MCF 10A (cell line): ENCODE measurements around the gene GOLGB1. TPM values are rescaled to one million over a fixed set of nuclear protein-coding genes. Genes with fewer than 3 reads are reported as not detected.

Experiments
- BruUV-seq: library from RNA; stranded (reverse); fragments of 400-500 nt; replicated peaks from 2 replicates; lab custom pipeline; 2021; lab: Mats Ljungman, UMichigan
- CTCF ChIA-PET: fragments of 300-600 bp; sonication (Branson Sonifier 250); formaldehyde crosslinking; extraction: SDS; loops from one replicate; lab custom pipeline; 2021; ENCODE audit warnings: antibody characterized with exemption, inconsistent platforms; lab: Yijun Ruan, JAX
- POLR2A ChIA-PET: fragments of 300-600, 350-650 bp; sonication (Branson Sonifier 250); formaldehyde crosslinking; extraction: SDS; loops from one replicate; lab custom pipeline; 2020; ENCODE audit warnings: antibody characterized with exemption, inconsistent platforms; lab: Yijun Ruan, JAX
- DNase-seq: peaks from one replicate; pipeline ENCODE4 v3.0.0-alpha.2; 2018; ENCODE audit not compliant: unreplicated experiment
- H3K27ac Mint-ChIP-seq: one replicate; pipeline ENCODE4 v1.8.0; 2022; ENCODE audit warnings: mild to moderate bottlenecking, low read depth, mixed read lengths; ENCODE audit not compliant: unreplicated experiment
- H3K27me3 Mint-ChIP-seq: one replicate; pipeline ENCODE4 v1.8.0; 2022; ENCODE audit warnings: mixed read lengths; ENCODE audit not compliant: insufficient read depth, unreplicated experiment
- H3K36me3 Mint-ChIP-seq: one replicate; pipeline ENCODE4 v1.8.0; 2022; ENCODE audit warnings: mild to moderate bottlenecking, moderate library complexity, mixed read lengths; ENCODE audit not compliant: insufficient read depth, unreplicated experiment
- H3K4me1 Mint-ChIP-seq: one replicate; pipeline ENCODE4 v1.8.0; 2022; ENCODE audit warnings: mixed read lengths; ENCODE audit not compliant: insufficient read depth, unreplicated experiment
- H3K4me3 Mint-ChIP-seq: one replicate; pipeline ENCODE4 v1.8.0; 2022; ENCODE audit warnings: mild to moderate bottlenecking, moderate library complexity, mixed read lengths; ENCODE audit not compliant: unreplicated experiment
- H3K9me3 Mint-ChIP-seq: one replicate; pipeline ENCODE4 v1.8.0; 2022; ENCODE audit warnings: mixed read lengths; ENCODE audit not compliant: unreplicated experiment
- intact Hi-C: fragments of 100-400 bp; cut with micrococcal nuclease; formaldehyde crosslinking; loops from 2 replicates; pipeline ENCODE4 v1.14.1; 2022
- total RNA-seq: library from RNA; stranded (reverse); gene quantifications from 2 replicates; pipeline ENCODE4 v1.2.3, GENCODE V29; 2022
- TF ChIP-seq, protein P1 (sequence below): fragments of 200-600 bp; IDR thresholded peaks from one replicate; pipeline ENCODE4 v1.8.0; 2022; ENCODE audit warnings: antibody characterized with exemption, mild to moderate bottlenecking; ENCODE audit not compliant: unreplicated experiment

Gene GOLGB1
- total RNA-seq, 1 experiment from 2014 or later, result 62.4 TPM

DNA sequence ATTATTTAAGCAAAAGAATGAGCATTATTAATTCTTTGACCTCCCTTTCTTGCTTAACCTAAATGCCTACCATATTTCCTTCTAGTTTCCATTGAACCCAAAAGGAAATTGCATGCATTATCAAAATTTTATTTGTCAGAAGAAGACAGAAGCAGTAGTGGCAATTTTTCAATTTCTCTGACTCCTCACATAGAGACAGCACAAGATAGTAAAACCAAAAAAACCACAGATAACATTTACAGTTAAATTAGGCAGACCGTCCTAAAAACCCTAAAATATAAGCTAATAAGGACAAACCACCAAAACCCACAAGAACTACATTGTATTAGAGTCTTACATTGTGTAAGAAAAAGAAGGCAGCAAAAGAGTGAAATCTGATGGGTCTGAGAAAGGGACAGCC, 27.1 kb downstream of the GOLGB1 start:
- Mint-ChIP-seq H3K27me3 (no peaks in the 10 kb centered on the region), H3K4me3 (no peak overlapping the region), H3K36me3 (peaks cover 99% of the 10 kb centered on the region), H3K9me3 (no peaks in the 10 kb centered on the region), H3K4me1 (no peaks in the 10 kb centered on the region), H3K27ac (no peak overlapping the region)
- intact Hi-C loops, result no loop called here
- DNase-seq, result no peak
- CTCF ChIA-PET, result interaction anchor here (0.6 to 0.7 kb wide), 2 partner anchors 23 to 1256 kb away, joined by 3 read pairs; no protein-coding TSS in a partner anchor
- BruUV-seq, result no TSS peak
- POLR2A ChIA-PET, result interaction anchor here (0.8 kb wide), 1 partner anchor 9 kb away, joined by 3 read pairs; no protein-coding TSS in a partner anchor
- TF ChIP-seq, protein P1, sequence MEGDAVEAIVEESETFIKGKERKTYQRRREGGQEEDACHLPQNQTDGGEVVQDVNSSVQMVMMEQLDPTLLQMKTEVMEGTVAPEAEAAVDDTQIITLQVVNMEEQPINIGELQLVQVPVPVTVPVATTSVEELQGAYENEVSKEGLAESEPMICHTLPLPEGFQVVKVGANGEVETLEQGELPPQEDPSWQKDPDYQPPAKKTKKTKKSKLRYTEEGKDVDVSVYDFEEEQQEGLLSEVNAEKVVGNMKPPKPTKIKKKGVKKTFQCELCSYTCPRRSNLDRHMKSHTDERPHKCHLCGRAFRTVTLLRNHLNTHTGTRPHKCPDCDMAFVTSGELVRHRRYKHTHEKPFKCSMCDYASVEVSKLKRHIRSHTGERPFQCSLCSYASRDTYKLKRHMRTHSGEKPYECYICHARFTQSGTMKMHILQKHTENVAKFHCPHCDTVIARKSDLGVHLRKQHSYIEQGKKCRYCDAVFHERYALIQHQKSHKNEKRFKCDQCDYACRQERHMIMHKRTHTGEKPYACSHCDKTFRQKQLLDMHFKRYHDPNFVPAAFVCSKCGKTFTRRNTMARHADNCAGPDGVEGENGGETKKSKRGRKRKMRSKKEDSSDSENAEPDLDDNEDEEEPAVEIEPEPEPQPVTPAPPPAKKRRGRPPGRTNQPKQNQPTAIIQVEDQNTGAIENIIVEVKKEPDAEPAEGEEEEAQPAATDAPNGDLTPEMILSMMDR, result no peak

DNA sequence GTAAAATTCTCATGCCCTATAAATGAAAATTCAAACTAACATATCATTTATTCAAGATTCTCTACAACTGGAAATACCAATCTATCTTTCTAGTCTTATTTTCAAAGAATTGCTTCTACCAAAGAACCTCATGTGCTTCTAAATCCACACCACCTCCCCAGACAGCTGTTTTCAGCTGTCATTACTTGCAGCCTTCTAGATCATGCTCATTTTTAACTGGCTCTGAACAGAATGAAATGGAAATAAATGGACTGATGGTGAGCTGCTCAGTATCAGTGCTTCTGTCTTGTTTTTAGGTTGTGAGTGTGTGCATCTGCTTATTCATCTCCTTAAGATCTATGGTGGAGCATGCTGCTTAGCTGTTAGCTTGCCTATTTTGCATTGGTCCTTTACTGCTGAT, 29.4 kb downstream of the GOLGB1 start:
- H3K36me3 Mint-ChIP-seq, result peaks cover 98% of the 10 kb centered on the region
- no peak for DNase-seq
- TF ChIP-seq, protein P1, result no peak
- TSS peak; percentile 19 for BruUV-seq
- H3K4me3 Mint-ChIP-seq, result no peak overlapping the region
- H3K4me1 Mint-ChIP-seq, result no peaks in the 10 kb centered on the region
- no peak overlapping the region for H3K27ac Mint-ChIP-seq
- ChIA-PET CTCF (interaction anchor here (0.5 to 0.8 kb wide), 2 partner anchors 30 to 260 kb away, joined by 4 read pairs; no protein-coding TSS in a partner anchor), POLR2A (interaction anchor here (1.3 to 1.5 kb wide), 2 partner anchors 19 to 29 kb away, joined by 3 to 4 read pairs; no protein-coding TSS in a partner anchor)
- no peaks in the 10 kb centered on the region for H3K9me3 Mint-ChIP-seq
- intact Hi-C loops, result no loop called here
- H3K27me3 Mint-ChIP-seq, result no peaks in the 10 kb centered on the region

DNA sequence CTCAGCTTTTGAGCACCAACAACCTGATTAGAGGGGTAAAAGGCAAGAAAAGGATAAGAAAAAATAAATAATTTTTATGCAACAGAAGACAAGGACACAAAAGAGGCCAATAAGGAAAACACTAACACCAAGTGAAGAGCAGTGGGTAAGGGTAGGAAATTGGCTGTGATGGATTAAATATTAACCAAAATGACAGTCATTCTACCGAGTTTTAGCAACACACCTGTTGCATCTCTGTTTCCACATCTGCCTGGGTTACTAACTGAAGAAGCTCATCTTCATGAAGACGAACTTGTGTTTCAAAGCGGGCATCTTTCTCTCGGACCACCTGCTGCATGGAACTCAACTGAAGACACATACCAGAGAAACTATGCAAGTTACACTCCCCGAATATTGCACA, 30.1 kb downstream of the GOLGB1 start:
- H3K36me3 Mint-ChIP-seq, result peaks cover 98% of the 10 kb centered on the region
- ChIA-PET CTCF (interaction anchor here (0.6 kb wide), 1 partner anchor 947 kb away, joined by 3 read pairs; no protein-coding TSS in a partner anchor), POLR2A (interaction anchor here (1.3 to 1.5 kb wide), 2 partner anchors 19 to 28 kb away, joined by 3 to 4 read pairs; no protein-coding TSS in a partner anchor)
- no peak overlapping the region for H3K4me3 Mint-ChIP-seq
- H3K4me1 Mint-ChIP-seq, result no peaks in the 10 kb centered on the region
- no TSS peak for BruUV-seq
- intact Hi-C loops, result no loop called here
- DNase-seq, result no peak
- TF ChIP-seq, protein P1, result no peak
- H3K9me3 Mint-ChIP-seq, result no peaks in the 10 kb centered on the region
- no peaks in the 10 kb centered on the region for H3K27me3 Mint-ChIP-seq
- no peak overlapping the region for H3K27ac Mint-ChIP-seq

DNA sequence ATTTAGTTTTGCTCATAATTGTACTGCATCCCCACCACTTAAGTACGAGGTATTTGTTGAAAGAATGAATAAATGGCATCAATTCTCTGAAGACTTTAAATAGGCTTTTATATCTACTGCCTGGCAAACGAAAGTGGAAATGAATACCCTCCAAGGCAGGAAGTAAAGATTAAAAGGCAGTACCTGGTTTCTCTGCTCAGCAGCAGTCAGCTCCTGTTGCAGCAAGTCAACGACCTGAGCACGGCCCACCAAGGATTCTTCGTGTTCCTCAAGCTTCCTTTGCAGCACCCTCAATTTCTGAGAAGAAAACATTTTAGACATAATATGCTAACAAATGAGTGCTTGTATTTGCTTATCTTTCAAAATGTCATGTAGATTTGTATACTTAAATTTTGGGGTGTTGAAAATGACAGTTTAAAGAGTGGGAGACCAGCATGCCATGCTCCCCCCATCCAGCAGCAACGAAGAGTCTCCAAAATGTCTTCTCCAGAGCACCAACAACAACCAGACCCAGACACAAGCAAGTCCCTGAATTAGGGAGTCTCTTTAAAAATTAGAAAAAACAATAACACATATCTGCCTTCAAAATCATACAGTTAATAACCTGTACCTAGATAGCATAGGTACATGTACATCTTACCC, 31.2 kb downstream of the GOLGB1 start:
- CTCF ChIA-PET, result interaction anchor here (0.6 kb wide), 1 partner anchor 18 kb away, joined by 3 read pairs; no protein-coding TSS in a partner anchor
- POLR2A ChIA-PET, result no interaction called here
- TF ChIP-seq, protein P1, result no peak
- intact Hi-C loops, result no loop called here
- no peaks in the 10 kb centered on the region for H3K9me3 Mint-ChIP-seq
- peaks cover 98% of the 10 kb centered on the region for H3K36me3 Mint-ChIP-seq
- H3K27me3 Mint-ChIP-seq, result no peaks in the 10 kb centered on the region
- no peak overlapping the region for H3K27ac Mint-ChIP-seq
- BruUV-seq, result no TSS peak
- H3K4me1 Mint-ChIP-seq, result peaks cover 5% of the 10 kb centered on the region
- H3K4me3 Mint-ChIP-seq, result no peak overlapping the region
- no peak for DNase-seq
